Measurements from ENCODE around the gene SLFN13.

DNA sequence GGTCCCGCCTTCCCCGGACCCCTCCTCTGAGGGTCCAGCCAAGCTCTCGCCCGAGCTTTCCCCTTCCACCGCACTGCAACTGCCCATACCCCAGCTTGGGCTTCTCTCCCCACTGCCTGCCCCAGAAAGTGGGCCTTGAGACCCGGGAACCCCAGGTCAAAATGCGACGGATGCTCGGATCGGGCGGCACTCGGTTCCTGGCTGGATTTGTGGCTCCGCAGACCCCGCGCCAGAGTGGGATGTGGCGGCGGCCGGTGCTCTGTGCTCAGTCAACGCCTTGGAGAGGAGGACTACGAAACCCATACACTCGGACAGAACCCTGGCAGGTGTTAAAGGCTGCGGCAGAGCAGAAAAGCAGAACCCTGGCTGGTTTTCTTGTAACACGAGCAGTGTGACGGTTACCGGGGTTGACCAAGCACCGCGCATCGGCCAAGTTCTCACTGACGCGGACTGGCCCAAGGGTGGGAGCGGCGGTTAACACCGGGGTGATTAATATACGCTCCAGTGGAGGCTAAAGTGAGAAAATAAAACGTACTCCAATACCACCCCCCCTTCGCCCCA is 885 bp upstream of the SLFN13 start:
- TF ChIP-seq, protein P1, sequence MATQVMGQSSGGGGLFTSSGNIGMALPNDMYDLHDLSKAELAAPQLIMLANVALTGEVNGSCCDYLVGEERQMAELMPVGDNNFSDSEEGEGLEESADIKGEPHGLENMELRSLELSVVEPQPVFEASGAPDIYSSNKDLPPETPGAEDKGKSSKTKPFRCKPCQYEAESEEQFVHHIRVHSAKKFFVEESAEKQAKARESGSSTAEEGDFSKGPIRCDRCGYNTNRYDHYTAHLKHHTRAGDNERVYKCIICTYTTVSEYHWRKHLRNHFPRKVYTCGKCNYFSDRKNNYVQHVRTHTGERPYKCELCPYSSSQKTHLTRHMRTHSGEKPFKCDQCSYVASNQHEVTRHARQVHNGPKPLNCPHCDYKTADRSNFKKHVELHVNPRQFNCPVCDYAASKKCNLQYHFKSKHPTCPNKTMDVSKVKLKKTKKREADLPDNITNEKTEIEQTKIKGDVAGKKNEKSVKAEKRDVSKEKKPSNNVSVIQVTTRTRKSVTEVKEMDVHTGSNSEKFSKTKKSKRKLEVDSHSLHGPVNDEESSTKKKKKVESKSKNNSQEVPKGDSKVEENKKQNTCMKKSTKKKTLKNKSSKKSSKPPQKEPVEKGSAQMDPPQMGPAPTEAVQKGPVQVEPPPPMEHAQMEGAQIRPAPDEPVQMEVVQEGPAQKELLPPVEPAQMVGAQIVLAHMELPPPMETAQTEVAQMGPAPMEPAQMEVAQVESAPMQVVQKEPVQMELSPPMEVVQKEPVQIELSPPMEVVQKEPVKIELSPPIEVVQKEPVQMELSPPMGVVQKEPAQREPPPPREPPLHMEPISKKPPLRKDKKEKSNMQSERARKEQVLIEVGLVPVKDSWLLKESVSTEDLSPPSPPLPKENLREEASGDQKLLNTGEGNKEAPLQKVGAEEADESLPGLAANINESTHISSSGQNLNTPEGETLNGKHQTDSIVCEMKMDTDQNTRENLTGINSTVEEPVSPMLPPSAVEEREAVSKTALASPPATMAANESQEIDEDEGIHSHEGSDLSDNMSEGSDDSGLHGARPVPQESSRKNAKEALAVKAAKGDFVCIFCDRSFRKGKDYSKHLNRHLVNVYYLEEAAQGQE (IDR thresholded peaks at IDR 0.05; ENCODE audit: low read depth), result no peak
- no peak for TF ChIP-seq EZH2phosphoT487 (IDR thresholded peaks at IDR 0.05; ENCODE audit: borderline replicate concordance)
- TF ChIP-seq EZH2 (IDR thresholded peaks at IDR 0.05), result no peak
- TF ChIP-seq, protein P2, sequence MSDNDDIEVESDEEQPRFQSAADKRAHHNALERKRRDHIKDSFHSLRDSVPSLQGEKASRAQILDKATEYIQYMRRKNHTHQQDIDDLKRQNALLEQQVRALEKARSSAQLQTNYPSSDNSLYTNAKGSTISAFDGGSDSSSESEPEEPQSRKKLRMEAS (IDR thresholded peaks at IDR 0.05), result no peak
- TF ChIP-seq POLR2A (IDR thresholded peaks at IDR 0.05; ENCODE audit: borderline replicate concordance, extremely low read depth, insufficient read depth, insufficient read length), result no peak
- no peak for TF ChIP-seq JUND (IDR thresholded peaks at IDR 0.05)
- no peak for TF ChIP-seq FOSL1 (IDR thresholded peaks at IDR 0.05; ENCODE audit: low read depth)
- TF ChIP-seq, protein P3, sequence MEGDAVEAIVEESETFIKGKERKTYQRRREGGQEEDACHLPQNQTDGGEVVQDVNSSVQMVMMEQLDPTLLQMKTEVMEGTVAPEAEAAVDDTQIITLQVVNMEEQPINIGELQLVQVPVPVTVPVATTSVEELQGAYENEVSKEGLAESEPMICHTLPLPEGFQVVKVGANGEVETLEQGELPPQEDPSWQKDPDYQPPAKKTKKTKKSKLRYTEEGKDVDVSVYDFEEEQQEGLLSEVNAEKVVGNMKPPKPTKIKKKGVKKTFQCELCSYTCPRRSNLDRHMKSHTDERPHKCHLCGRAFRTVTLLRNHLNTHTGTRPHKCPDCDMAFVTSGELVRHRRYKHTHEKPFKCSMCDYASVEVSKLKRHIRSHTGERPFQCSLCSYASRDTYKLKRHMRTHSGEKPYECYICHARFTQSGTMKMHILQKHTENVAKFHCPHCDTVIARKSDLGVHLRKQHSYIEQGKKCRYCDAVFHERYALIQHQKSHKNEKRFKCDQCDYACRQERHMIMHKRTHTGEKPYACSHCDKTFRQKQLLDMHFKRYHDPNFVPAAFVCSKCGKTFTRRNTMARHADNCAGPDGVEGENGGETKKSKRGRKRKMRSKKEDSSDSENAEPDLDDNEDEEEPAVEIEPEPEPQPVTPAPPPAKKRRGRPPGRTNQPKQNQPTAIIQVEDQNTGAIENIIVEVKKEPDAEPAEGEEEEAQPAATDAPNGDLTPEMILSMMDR (IDR thresholded peaks at IDR 0.05 in 2 of 3, conservative IDR thresholded peaks at IDR 0.05 in 1 of 3; ENCODE audit: borderline replicate concordance in 1 of 3, insufficient read depth in 1 of 3, low read depth in 2 of 3, low read length in 2 of 3), result no peak
- TF ChIP-seq ATF3 (IDR thresholded peaks at IDR 0.05), result no peak
- TF ChIP-seq ZFX (IDR thresholded peaks at IDR 0.05), result no peak
- no peak for TF ChIP-seq SIN3A (IDR thresholded peaks at IDR 0.05; ENCODE audit: low read depth)
- no peak for TF ChIP-seq TCF7L2 (IDR thresholded peaks at IDR 0.05; ENCODE audit: borderline replicate concordance, extremely low read depth, insufficient read depth, insufficient read length)
- TF ChIP-seq POLR2AphosphoS5 (IDR thresholded peaks at IDR 0.05; ENCODE audit: low read depth, low read length), result no peak
